Mesenchymal stem cell (in vitro differentiated cells and primary cell): ENCODE measurements around the gene LCN6.

Experiments
- DNase-seq: peaks from one replicate; pipeline ENCODE4 v3.0.0-alpha.2; 2013
- H2AFZ ChIP-seq: one replicate; pipeline ENCODE4 v1.6.1; 2013; ENCODE audit warnings: low read depth, mild to moderate bottlenecking, control low read depth, inconsistent platforms, low read length, moderate library complexity
- H2AK5ac ChIP-seq: 2 replicates; pipeline ENCODE4 v1.6.1; 2013; ENCODE audit warnings: low read length, moderate library complexity, mild to moderate bottlenecking, inconsistent platforms; ENCODE audit not compliant: severe bottlenecking
- H2BK120ac ChIP-seq: one replicate; pipeline ENCODE4 v1.6.1; 2013; ENCODE audit warnings: low read depth, mild to moderate bottlenecking, inconsistent platforms, low read length, moderate library complexity
- H2BK12ac ChIP-seq, 2 experiments: one replicate each; pipeline ENCODE4 v1.6.1; 2013; ENCODE audit warnings: inconsistent platforms in 2 of 2, low read length in 2 of 2, mild to moderate bottlenecking in 2 of 2, moderate library complexity in 2 of 2, control low read depth in 1 of 2
- H2BK15ac ChIP-seq: one replicate; pipeline ENCODE4 v1.6.1; 2013; ENCODE audit warnings: mild to moderate bottlenecking, low read depth, inconsistent platforms; ENCODE audit not compliant: poor library complexity, severe bottlenecking
- H2BK5ac ChIP-seq: 2 replicates; pipeline ENCODE4 v1.6.1; 2013; ENCODE audit warnings: low read depth, mild to moderate bottlenecking, low read length, control low read depth, inconsistent platforms; ENCODE audit not compliant: poor library complexity, severe bottlenecking
- H3K14ac ChIP-seq, 2 experiments: one replicate each; pipeline ENCODE4 v1.6.1; 2013; ENCODE audit warnings: inconsistent platforms in 2 of 2, low read length in 2 of 2, control low read depth in 1 of 2, mild to moderate bottlenecking in 1 of 2, moderate library complexity in 1 of 2
- H3K18ac ChIP-seq, 2 experiments: one replicate each; pipeline ENCODE4 v1.6.1; 2013; ENCODE audit warnings: inconsistent platforms in 2 of 2, low read length in 2 of 2, control low read depth in 1 of 2, low read depth in 1 of 2, mild to moderate bottlenecking in 1 of 2
- H3K23ac ChIP-seq, 2 experiments: one replicate each; pipeline ENCODE4 v1.6.1; 2013; ENCODE audit warnings: inconsistent platforms in 2 of 2, low read length in 2 of 2, mild to moderate bottlenecking in 2 of 2, moderate library complexity in 2 of 2, control low read depth in 1 of 2
- H3K27ac ChIP-seq: 2 replicates; pipeline ENCODE4 v1.5.1; 2013; ENCODE audit warnings: mild to moderate bottlenecking, moderate library complexity, low read length, control low read depth, inconsistent platforms; ENCODE audit not compliant: poor library complexity, severe bottlenecking
- H3K27me3 ChIP-seq, 2 experiments: 2 replicates each; pipeline versions ENCODE4 v1.6.1 to v1.7.0; 2013; ENCODE audit warnings: low read length in 2 of 2, mild to moderate bottlenecking in 2 of 2, moderate library complexity in 2 of 2, control low read depth in 1 of 2, inconsistent platforms in 1 of 2; ENCODE audit not compliant: control insufficient read depth in 1 of 2, insufficient read depth in 1 of 2
- H3K36me3 ChIP-seq, 2 experiments: 2 replicates each; pipeline versions ENCODE4 v1.6.1 to v1.7.0; 2013; ENCODE audit warnings: low read length in 2 of 2, control low read depth in 1 of 2, inconsistent platforms in 1 of 2, low read depth in 1 of 2, mild to moderate bottlenecking in 1 of 2; ENCODE audit not compliant: insufficient read depth in 2 of 2, control insufficient read depth in 1 of 2
- H3K4ac ChIP-seq, 2 experiments: one replicate each; pipeline ENCODE4 v1.6.1; 2013; ENCODE audit warnings: inconsistent platforms in 2 of 2, low read length in 2 of 2, mild to moderate bottlenecking in 2 of 2, moderate library complexity in 2 of 2, control low read depth in 1 of 2, low read depth in 1 of 2
- H3K4me1 ChIP-seq: 2 replicates; pipeline ENCODE4 v1.6.1; 2013; ENCODE audit warnings: low read depth, low read length, control low read depth; ENCODE audit not compliant: control insufficient read depth, insufficient read depth
- H3K4me2 ChIP-seq: 2 replicates; pipeline ENCODE4 v1.6.1; 2013; ENCODE audit warnings: low read length, mild to moderate bottlenecking, inconsistent platforms; ENCODE audit not compliant: poor library complexity, severe bottlenecking
- H3K4me3 ChIP-seq, 2 experiments: 2 replicates each; pipeline versions ENCODE4 v1.5.1 to v1.7.0; 2013; ENCODE audit warnings: low read length in 2 of 2, mild to moderate bottlenecking in 2 of 2, control low read depth in 1 of 2, low read depth in 1 of 2; ENCODE audit not compliant: insufficient read depth in 1 of 2
- H3K79me1 ChIP-seq: replicated peaks from 2 replicates; pipeline ENCODE4 v1.6.1; 2013; ENCODE audit warnings: mild to moderate bottlenecking, control low read depth, low read length, inconsistent platforms; ENCODE audit not compliant: poor library complexity, severe bottlenecking
- H3K9ac ChIP-seq: 2 replicates; pipeline ENCODE4 v1.7.0; 2013; ENCODE audit warnings: mild to moderate bottlenecking, low read length, moderate library complexity
- H3K9me3 ChIP-seq: 2 replicates; pipeline ENCODE4 v1.7.0; 2013; ENCODE audit warnings: mild to moderate bottlenecking, low read length; ENCODE audit not compliant: control insufficient read depth
- H4K8ac ChIP-seq: one replicate; pipeline ENCODE4 v1.6.1; 2013; ENCODE audit warnings: inconsistent platforms, mild to moderate bottlenecking, low read length, moderate library complexity
- H4K91ac ChIP-seq: one replicate; pipeline ENCODE4 v1.6.1; 2013; ENCODE audit warnings: mild to moderate bottlenecking, low read length, inconsistent platforms
- WGBS: methylation state at CpG from one replicate; pipeline ENCODE4 v1.1.7; 2013; ENCODE audit warnings: mixed read lengths; 5-methylcytosine and 5-hydroxymethylcytosine counted together

The LCN6 gene

DNA sequence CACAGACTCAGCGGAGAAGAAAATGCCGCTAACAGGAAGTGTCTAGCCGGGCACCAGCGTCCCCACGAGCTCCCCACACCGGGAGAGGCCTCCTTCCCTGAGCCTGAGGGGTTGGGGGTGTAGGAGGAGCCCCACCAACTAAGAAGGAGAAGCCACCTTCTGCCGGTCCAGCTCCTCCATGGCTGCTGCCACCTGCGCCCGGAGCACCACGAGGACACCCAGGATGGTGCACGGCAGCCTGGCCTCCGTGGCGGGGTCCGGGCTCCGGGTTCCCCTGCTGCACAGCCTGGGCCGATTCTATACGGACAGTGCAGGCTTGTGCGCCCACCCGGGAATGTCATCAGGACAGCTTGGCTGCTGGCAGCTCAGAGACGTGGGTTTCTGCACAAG, 9.4 kb upstream of the LCN6 start:
- H3K23ac ChIP-seq, result no peak overlapping the region
- no peak for DNase-seq
- H3K9me3 ChIP-seq, result peaks cover 11% of the 10 kb centered on the region
- H2BK12ac ChIP-seq, result no peak overlapping the region
- H3K4me2 ChIP-seq, result no peak overlapping the region
- H2BK15ac ChIP-seq, result no peak overlapping the region
- H3K4me1 ChIP-seq, result peaks cover 3% of the 10 kb centered on the region
- no peaks in the 10 kb centered on the region for H3K79me1 ChIP-seq
- H3K27me3 ChIP-seq, result peaks cover 11 to 44% of the 10 kb centered on the region in 2 experiments
- no peak overlapping the region for H2AK5ac ChIP-seq
- no peaks in the 10 kb centered on the region for H3K36me3 ChIP-seq
- no peak overlapping the region for H4K8ac ChIP-seq
- H2BK120ac ChIP-seq, result no peak overlapping the region
- H3K27ac ChIP-seq, result no peak overlapping the region
- no peak overlapping the region for H3K4ac ChIP-seq
- no peak overlapping the region for H3K9ac ChIP-seq
- no peak overlapping the region for H3K18ac ChIP-seq
- H3K4me3 ChIP-seq, result peak overlapping the region in 1 of 2 experiments; percentile 8
- no peak overlapping the region for H4K91ac ChIP-seq
- no peak overlapping the region for H3K14ac ChIP-seq
- H2AFZ ChIP-seq, result no peak overlapping the region
- H2BK5ac ChIP-seq, result no peak overlapping the region
- WGBS, result 90% methylated on average over 20 of the region's 20 CpGs

DNA sequence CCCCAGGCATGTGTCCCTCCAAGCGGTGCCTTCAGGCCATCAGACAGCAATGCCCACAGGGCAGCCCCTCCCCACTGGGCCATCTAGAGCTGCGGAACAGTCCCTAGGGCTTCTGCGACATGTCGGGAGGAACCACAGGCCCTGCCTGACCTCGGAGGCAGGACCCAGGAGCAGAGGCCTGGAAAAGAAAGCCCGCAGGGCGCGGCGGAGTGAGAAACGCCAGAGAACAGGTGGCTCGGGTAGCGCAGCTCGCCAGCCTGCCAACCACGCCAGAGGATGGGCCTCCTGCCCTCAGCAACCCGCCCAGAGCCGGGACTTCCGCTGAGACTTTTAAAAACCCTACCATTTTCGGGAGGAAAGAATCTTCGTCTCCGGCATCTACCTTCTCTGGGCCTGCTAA, 9.0 kb upstream of the LCN6 start:
- Histone ChIP-seq H3K4me1 (peaks cover 3% of the 10 kb centered on the region), H4K91ac (no peak overlapping the region), H3K14ac (no peak overlapping the region), H3K23ac (no peak overlapping the region), H3K36me3 (no peaks in the 10 kb centered on the region), H3K18ac (no peak overlapping the region), H3K4me2 (no peak overlapping the region), H2AFZ (no peak overlapping the region), H2BK120ac (no peak overlapping the region), H3K27me3 (peaks cover 11 to 45% of the 10 kb centered on the region in 2 experiments), H2BK15ac (no peak overlapping the region), H3K9me3 (peaks cover 11% of the 10 kb centered on the region), H4K8ac (no peak overlapping the region), H2BK5ac (no peak overlapping the region), H2BK12ac (no peak overlapping the region), H3K27ac (no peak overlapping the region), H3K9ac (no peak overlapping the region), H3K79me1 (no peaks in the 10 kb centered on the region), H3K4me3 (no peak overlapping the region), H2AK5ac (no peak overlapping the region), H3K4ac (no peak overlapping the region)
- DNase-seq, result no peak
- 87% methylated on average over 20 of the region's 20 CpGs for whole genome bisulfite sequencing

DNA sequence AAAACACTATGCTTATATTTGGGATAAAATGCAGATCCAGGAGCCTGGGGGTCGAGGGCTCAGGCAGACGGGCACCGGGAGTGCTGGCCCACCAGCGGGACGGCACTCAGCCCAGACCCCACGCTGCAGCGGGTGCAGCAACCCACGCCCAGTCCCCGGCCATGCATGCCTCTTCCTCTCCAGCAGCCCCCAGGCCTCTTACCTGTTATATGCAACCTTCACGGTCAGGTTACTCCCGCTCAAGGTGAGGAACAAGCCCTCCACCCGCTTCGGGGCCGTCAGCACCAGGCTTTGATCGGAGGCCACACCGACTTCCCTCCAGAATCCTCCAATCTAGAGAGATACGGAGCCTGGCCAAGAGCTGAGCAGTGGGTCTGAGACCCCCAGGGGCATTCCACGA, 8.5 kb upstream of the LCN6 start:
- Histone ChIP-seq H3K27me3 (peaks cover 14 to 48% of the 10 kb centered on the region in 2 experiments), H4K8ac (no peak overlapping the region), H2AFZ (no peak overlapping the region), H2BK120ac (no peak overlapping the region), H3K4me3 (no peak overlapping the region), H2BK12ac (no peak overlapping the region), H3K9me3 (peaks cover 16% of the 10 kb centered on the region), H3K18ac (no peak overlapping the region), H3K79me1 (no peaks in the 10 kb centered on the region), H3K4ac (no peak overlapping the region), H3K36me3 (no peaks in the 10 kb centered on the region), H3K4me1 (peaks cover 3% of the 10 kb centered on the region), H2AK5ac (no peak overlapping the region), H2BK5ac (no peak overlapping the region), H3K23ac (no peak overlapping the region), H2BK15ac (no peak overlapping the region), H4K91ac (no peak overlapping the region), H3K4me2 (no peak overlapping the region), H3K27ac (no peak overlapping the region), H3K14ac (no peak overlapping the region), H3K9ac (no peak overlapping the region)
- 96% methylated on average over 18 of the region's 18 CpGs for WGBS
- no peak for DNase-seq

DNA sequence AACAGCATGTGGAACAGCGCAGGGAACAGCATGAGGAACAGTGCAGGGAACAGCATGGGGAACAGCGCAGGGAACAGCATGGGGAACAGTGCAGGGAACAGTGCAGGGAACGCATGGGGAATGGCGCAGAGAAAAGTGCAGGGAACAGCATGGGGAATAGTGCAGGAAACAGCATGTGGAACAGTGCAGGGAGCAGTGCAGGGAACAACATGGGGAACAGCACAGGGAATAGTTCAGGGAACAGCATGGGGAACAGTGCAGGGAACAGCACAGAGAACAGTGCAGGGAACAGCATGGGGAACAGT, 7.8 kb upstream of the LCN6 start:
- no peak overlapping the region for H3K4ac ChIP-seq
- H4K91ac ChIP-seq, result no peak overlapping the region
- no peak overlapping the region for H2BK5ac ChIP-seq
- no peak overlapping the region for H2AK5ac ChIP-seq
- H3K23ac ChIP-seq, result no peak overlapping the region
- no peak overlapping the region for H2BK12ac ChIP-seq
- H3K36me3 ChIP-seq, result no peaks in the 10 kb centered on the region
- H2BK120ac ChIP-seq, result no peak overlapping the region
- 95% methylated on average over 4 of the region's 4 CpGs for WGBS
- H3K4me3 ChIP-seq, result no peak overlapping the region
- H3K27me3 ChIP-seq, result peaks cover 20 to 51% of the 10 kb centered on the region in 2 experiments
- no peak overlapping the region for H2AFZ ChIP-seq
- no peaks in the 10 kb centered on the region for H3K79me1 ChIP-seq
- H2BK15ac ChIP-seq, result no peak overlapping the region
- no peak overlapping the region for H3K18ac ChIP-seq
- no peak overlapping the region for H3K14ac ChIP-seq
- H3K4me1 ChIP-seq, result peaks cover 3% of the 10 kb centered on the region
- H4K8ac ChIP-seq, result no peak overlapping the region
- H3K27ac ChIP-seq, result no peak overlapping the region
- H3K4me2 ChIP-seq, result no peak overlapping the region
- no peak for DNase-seq
- no peak overlapping the region for H3K9ac ChIP-seq
- H3K9me3 ChIP-seq, result peaks cover 19% of the 10 kb centered on the region
